Measurements from ENCODE around the gene IQSEC1.
A peak's percentile ranks its signal among the peaks of the same experiment; 100 is the strongest.

Gene IQSEC1

DNA sequence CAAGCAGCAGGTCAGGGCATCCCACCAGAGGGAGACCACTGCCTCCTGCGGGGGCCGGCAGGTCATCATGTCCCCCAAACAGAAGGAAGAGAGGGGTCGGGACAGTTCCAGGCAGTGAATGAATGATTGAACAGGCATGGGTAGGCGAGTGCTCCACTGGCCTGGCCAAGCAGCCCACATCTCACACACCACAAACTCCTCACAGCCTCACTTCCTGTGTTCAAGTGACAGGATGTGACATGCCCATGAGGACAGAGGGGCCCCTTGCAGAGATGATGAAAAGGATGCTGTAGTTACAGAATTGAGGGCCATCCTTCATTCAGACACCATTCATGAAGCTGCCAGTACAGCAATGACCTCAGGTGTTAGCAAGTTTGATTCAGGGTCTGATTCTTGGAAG, 3.7 kb downstream of the IQSEC1 start:
- DNase-seq (ENCODE audit: low read depth in 2 of 2, low spot score in 1 of 2) = peak; percentile 20 to 24

DNA sequence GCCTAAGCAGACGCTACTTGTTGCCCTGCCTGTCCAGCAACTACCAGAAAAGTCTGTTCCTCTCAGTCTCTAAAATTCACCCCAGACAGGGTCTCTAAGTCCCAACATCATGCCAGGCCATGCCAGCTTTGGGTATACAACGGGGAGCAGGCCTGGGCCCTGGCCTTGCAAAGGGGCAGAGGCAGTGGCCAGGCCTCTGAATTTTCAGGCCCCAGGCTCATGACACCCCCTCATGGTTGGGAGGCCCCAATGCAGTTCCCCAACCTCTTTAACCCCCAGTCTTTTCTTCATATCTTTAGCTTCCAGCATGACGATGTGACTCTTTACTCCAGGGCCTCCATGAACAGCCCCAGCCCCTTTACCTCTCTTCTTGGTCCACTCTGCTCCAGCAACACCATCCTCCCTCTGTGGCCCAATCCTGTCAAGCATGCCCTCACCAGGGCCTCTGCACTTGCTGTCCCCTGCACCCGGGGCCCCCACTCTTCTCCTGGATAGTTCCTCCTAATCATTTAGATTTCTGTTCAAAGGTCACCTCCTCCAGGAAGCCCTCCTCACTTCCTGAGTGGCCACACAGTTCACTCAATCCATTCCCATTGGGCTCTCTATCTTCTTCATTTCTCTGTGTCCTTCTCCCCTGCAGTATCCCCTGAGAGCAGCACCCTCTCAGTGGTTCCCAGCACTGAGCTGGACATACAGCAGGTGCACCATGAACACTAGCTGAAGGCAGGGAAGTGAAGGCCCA, 4.8 kb downstream of the IQSEC1 start:
- DNase-seq (ENCODE audit: low read depth in 2 of 2, low spot score in 1 of 2) = no peak

DNA sequence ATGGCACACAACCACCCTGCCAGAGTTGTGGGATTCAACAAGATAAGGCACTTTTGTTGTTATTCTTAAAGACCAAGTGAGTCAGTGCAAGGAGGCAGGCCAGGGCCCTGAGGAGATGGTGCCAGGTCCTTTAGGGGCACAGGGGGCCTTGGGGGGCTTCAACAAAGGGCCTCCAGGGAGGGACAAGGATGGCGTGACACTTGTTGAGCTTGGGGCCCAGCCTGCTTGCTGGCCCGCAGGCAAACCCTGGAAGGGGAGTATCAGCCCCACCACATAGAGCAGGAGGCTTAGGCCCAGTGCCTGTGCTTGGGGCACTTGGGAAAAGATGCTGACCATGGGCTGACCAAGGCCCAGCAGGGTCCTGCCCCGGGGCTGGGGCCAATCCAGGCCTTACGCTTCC, 5.5 kb downstream of the IQSEC1 start:
- no peak for DNase-seq (ENCODE audit: low read depth in 2 of 2, low spot score in 1 of 2)

DNA sequence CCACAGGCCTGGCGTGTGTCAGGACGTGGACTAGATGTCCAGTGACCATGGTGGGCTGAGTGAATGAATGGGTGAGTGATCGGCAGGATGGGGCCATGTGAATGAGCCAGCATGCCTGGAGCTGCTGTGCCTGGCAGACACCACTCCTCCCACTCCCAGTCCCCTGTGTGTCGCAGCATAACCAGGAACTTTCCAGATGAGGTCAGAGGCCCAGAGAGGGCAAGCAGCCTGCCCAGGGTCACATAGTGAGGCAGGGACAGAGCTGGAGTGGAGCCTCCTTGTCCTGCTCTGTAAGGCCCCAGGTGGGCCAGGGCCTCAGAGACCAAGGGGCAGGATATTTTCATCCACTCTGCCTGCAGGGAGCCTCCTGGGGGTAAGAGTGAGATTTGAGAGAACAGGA, 6.4 kb downstream of the IQSEC1 start:
- no peak for DNase-seq (ENCODE audit: low read depth in 2 of 2, low spot score in 1 of 2)

DNA sequence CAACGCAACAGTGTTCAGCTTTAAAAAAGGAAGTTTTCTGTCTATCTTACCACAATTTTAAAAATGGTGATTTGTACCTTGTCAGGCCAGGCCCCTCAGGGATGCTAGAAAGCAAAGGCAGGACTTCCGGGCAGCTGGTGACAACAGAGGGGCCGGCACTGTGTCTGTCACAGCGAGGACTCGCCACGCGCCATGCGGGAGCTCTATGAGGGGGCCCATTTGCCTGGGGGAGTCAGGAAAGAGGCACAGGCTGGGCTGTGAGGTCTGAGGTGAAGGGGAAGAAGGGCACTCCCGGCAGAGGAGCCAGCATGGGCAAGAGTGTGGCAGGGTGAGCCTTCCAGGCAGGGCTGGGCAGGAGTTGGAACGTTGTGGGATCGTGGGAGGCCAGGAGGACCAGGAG, 7.0 kb downstream of the IQSEC1 start:
- no peak for DNase-seq (ENCODE audit: low read depth in 2 of 2, low spot score in 1 of 2)

DNA sequence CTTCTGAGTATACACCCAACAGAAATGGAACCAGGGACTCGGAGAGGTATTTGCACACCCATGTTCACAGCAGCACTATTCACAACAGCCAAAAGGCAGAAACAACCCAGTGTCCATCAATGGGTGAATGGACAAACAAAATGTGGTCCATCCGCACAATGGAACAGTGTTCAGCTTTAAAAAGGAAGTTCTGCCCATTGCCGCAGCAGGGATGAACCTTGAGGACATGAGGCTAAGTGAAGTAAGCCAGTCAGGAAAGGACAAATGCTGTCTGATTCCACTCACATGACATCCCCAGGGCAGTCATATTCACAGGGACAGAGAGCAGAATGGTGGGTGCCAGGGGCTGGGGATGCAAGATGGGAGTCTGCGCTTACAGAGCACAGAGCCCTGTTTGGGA, 7.5 kb downstream of the IQSEC1 start:
- DNase-seq (ENCODE audit: low read depth in 2 of 2, low spot score in 1 of 2) = no peak

DNA sequence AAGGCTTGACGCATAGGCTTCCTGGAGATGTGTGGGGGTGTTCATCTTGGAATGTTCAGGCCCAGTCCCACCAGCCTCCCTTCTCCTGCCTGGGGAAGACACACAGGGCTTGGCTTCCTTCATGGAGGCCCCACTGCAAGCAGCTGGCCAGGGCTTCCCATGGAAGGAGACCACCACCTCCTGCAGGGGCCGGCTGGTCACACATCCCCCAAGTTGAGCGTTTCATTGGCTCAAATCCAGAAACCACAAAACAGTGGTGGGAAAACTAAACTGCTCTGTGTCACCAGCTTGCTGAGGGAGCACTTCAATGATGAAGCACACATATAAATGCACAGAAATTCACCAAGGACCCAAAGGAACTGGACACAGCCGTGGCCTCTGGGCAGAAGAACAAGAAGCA, 8.3 kb downstream of the IQSEC1 start:
- DNase-seq (ENCODE audit: low read depth in 2 of 2, low spot score in 1 of 2) = no peak

DNA sequence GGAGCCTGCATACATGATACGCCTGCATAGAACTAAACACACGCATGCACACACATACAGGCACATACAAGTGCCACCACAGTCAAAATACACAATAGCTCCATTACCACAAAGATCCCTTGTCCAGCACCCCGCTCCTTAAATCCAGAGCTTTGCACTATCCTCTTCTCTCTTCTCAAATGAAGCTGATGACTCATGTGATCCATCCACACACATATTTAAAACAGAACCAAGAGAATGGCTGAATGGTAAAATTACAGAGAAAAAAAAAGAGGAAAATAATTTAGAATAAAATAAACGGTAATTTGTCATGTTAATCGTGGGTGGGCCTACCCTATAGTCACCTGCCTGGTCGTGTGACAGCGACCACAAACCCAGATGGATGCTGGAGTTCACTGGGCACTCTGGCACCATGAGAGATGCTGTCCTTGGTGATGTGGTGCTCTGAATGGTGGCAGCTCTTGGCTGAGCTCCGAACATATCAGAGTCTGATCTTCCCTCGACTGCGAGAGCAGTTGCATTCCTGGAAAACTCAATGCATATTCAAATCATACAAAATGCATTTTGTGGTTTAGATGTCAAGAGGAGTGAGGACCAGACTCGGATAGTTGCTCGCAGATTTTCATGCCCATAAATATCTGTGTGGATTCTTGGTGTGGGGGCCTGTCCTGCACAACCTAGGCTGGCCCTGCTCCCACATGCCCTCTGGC, 8.9 kb downstream of the IQSEC1 start:
- no peak for DNase-seq (ENCODE audit: low read depth in 2 of 2, low spot score in 1 of 2)

DNA sequence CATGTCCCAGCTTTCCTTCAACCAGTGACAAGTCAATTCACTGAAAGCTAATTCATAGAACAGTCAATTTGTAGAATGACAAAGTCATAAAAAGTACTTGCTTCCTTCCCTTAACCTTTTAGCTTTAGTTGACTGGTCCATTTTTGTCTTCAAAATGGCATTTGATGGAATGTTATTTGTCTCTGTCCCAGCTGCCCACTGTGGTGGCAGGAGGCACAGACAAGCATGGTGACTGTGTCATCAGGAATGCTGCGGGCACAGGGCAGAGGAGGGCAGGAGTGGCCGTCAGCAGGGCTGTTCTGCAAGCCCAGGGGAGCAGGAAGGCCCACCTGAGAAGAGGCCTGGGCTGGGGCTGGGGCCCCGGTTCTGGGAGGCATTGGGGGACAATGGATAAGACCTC, 10.0 kb downstream of the IQSEC1 start:
- DNase-seq (ENCODE audit: low read depth in 2 of 2, low spot score in 1 of 2) = no peak

DNA sequence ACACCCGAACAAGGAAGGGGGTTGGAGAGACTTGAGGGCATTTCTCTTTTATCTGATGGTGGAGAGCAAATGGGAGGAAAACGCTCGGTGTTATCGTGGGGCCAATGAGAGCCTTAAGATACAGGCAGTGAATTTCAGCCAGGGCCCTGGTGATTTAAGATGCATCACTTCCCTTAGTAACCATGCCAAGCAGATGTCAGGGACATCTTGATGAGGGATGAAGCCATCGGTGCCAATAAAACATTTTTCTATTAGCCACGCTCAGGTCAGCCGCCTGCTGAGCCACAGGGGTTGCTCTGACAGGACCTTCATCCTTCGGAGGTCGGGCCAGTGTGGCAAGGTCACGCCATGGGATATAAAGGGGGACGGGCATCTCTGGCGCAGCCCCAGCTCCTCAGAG, 10.6 kb downstream of the IQSEC1 start:
- DNase-seq (ENCODE audit: low read depth in 2 of 2, low spot score in 1 of 2) = no peak

DNA sequence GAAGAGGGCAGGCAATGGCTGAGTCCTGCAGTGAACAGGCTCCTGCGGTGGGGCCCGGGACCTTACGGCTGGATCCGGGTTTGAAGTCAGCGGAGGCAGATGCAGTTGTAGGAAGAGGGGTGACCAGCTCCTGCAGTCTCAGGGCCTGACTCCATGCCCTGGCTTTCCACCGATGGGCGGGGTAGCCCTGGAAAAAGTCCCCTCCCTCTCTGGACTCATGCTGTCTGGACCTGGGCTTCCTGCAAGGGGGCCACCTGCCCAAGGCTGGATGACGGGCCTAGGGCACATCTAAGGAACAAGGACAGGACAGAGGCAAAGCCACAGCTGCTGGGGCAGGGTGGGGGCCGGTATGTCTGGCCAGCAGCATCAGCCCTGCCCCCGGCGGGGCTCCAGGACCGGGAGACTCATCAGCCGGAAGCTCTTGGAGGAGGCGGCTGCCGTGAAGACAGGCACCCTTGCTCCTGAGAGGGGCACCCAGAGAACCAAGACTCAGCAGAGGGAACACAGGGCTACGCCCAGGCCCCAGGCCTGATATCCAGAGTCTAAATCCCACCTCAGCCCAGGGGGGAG, 12.8 kb downstream of the IQSEC1 start:
- DNase-seq (ENCODE audit: low read depth in 2 of 2, low spot score in 1 of 2) = no peak

DNA sequence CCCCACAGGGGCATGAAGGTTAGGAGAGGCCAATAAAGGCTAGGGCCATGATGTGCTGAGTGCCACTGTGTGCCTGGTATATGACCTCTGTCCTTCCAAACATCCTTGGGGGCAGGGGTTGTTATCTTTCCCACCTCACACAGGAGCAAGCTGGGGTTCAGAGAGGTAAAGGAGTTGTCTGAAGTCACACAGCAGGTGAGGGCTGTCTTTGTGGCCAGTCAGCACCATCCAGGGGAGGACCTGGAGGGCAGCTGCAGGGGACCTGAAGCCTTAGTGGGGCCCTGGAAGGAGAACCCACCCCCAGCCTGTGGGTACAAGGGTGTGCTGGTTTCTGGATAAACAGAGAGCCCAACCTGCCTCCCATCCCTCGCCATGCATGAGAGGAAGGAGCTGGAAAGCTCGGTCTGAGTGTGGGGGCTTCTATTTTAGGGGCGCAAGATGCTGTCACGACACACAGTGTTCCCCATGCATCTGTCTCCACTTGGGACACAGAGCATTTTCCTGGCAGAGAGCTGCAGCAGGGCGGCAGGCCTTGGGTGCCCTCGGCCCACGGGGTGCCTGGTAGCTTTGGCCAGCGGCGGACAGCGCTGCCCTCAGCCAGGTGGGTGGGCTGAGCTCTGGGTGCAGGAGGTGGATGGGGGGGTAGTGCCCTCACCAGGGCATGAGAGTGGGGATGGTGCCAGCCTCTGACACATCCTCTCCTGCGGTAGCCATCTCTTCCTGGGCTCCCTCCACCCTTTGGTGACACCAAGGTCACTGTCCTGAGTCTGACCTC, 14.7 kb downstream of the IQSEC1 start:
- DNase-seq (ENCODE audit: low read depth in 2 of 2, low spot score in 1 of 2) = no peak

DNA sequence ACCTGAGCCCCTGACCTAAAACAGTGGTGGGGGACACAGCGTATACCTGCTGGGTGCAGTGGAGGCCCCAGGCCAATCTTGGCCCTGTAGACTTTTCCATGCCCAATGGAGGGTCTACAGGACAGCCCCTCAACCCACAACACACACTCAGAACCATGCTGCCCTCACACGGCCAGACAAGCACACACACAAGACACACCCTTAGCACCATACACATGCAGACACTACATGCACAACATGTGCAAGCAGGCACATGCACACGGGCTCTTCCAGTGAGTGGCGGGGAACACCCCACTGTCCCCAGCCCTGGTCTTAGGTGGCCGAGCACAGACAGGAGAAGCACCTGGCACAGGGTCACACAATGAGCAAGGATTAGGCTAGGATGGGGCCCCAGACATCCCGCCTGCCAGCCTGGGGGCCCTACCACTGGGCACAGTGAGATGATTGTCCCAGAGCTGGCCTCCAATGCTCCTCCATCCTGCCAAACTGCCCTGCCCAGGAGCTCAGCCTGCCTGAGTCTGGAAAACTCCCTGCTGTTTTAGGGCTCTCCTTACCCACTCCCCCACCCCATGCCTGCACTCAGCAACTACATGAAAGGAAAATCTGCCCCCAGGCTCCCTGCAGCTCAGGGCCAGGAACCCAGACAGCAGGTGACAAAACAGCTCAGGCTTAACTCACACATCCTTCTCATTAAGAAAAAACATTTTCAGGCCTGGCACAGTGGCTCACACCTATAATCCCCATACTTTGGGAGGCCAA, 15.8 kb downstream of the IQSEC1 start:
- no peak for DNase-seq (ENCODE audit: low read depth in 2 of 2, low spot score in 1 of 2)

DNA sequence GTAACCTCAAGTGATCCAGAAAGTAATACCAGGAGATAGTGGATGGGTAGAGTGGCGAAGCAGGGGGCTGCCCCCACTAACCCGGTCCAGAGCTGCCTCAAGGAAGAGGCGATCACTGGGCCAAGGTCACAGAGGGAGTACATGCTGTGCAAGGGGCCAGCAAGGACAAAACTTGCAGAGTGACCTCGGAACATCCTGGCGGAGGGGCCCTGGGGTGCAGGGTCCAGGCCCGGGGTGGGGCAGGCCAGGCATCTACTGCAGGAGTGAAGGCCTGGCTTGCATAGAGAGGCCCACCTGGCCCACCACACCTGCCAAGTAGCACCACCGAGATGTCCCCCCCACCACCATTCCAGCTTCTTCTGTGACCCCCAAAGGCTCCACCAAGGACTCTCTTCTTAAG, 17.6 kb downstream of the IQSEC1 start:
- no peak for DNase-seq (ENCODE audit: low read depth in 2 of 2, low spot score in 1 of 2)

DNA sequence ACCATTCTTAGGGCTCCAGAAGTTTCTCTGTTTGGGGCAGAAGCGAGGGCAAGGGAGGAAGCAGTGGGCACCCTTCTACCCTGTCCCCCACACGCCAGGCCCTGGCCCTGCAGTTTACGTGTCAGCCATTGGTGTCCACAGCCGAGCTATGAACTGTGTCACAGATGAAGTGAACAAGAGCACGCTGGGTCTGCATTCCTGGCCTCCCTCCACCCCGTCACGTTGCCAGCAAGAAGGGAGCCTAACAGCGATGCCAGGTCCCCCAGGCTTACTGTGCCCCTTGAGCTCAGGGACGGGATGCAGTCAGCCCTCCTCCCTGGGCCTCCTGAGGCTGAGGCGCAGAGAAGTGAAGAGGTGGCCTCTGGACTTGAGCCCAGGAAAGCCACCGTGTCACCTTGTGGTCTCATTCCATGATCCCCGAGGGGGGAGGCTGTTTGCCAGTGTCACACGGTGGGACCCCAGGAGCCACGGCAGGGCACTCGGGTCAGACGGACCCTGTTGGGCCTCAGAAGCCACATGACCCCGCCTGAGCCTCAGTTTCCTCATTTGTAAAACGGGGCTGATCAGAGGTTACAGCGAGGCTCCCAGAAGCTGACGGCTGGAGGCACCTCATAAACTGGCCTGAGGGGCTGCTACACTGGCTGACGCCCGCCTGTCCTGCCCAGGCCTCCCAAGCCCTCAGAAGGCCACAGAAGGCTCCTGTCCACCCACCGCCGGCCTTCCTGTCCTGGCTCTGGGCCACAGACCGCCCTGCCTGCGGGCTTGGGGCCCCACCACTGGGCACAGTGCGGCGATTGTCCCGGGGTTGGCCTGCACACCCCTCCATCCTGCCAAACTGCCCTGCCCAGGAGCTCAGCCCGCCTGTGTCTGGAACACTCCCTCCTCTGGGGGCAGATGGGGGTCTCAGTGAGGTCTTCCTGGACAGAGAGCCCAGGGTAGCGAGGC, 18.6 kb downstream of the IQSEC1 start:
- no peak for DNase-seq (ENCODE audit: low read depth in 2 of 2, low spot score in 1 of 2)

DNA sequence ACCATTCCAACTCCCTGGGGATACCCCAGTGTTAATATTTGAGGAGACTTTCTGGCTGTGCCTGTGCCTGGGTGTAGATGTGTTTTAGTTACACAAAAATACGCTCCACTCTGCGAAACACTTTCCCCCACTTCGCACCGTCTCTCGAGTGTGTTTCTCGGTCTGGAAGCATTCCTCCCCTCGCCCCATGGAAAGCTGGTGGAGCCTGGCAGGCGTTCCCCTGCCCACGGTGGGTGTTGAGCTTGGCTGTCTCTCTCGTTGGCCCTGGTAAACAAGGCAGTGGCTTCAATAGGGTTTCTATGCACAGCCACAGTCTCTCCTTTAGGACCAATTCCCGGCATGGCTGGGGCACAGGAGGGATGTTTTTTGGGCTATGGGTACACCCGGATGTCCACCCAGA, 19.3 kb downstream of the IQSEC1 start:
- DNase-seq (ENCODE audit: low read depth in 2 of 2, low spot score in 1 of 2) = no peak

DNA sequence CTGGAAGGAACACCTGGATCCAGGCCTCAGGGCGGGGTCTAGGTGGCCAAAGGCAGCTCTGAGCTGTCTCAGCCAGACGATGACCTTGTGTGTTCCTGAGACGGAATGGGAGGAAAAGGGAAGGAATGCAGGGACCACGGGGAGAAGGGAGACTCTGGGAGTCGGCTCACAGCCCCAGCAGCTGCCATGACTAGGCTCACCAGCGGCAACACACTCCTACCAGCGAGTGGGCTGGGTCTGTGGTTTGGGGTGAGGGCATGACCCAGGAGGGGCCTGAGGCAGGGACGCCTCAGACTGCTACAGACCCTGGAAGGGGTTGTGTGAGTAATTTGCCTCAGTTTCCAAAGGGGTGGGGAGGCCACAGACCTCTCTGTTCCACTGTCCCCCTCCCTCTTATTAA, 19.8 kb downstream of the IQSEC1 start:
- DNase-seq (ENCODE audit: low read depth in 2 of 2, low spot score in 1 of 2) = no peak

DNA sequence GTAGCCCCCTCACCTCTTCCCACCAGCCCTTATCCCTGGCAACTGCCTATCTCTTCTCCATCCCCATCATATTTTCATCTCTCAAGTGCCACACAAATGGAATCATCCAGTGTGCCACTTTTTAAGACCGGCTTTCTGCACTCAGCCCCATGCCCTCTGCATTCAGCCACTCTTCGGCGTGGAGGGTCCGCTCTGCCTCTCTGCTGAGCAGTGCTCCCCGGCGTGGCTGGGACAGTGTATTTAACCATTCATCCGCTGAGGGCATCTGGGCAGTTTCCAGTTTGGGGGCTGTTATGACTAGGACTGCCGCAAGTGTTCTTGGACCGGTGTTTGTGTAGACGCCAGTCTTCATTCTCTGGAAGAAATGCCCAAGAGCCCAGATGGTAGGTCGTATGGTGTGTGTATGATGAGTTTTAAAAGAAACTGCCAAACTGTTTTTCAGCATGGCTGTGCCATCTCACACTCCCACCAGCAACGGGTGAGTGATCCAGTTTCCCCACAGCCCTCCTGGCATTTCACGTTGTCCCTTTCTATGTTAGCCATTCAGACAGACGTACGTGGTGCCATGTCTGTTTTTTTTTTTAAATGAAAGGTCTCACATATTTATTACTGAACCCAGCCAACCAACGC, 20.9 kb downstream of the IQSEC1 start:
- no peak for DNase-seq (ENCODE audit: low read depth in 2 of 2, low spot score in 1 of 2)

DNA sequence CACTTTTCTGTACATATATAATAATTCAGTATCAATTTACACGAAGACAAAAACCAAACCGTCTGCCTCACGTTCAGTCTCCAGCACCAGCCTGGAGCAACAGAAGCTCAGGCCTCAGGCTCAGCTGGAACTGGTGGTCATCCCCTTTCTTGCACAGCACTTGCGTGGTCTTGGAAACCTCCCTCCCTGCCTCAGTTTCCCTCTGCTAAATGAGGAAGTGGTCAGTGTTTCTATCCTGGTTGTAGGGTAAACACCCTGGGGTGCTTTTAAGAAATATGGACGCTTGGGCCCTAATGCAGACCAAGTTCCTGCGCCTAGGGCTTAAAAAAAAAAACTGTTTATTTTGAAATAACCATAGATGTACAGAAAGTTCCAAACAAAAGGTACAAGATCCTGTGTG, 21.6 kb downstream of the IQSEC1 start:
- no peak for DNase-seq (ENCODE audit: low read depth in 2 of 2, low spot score in 1 of 2)

DNA sequence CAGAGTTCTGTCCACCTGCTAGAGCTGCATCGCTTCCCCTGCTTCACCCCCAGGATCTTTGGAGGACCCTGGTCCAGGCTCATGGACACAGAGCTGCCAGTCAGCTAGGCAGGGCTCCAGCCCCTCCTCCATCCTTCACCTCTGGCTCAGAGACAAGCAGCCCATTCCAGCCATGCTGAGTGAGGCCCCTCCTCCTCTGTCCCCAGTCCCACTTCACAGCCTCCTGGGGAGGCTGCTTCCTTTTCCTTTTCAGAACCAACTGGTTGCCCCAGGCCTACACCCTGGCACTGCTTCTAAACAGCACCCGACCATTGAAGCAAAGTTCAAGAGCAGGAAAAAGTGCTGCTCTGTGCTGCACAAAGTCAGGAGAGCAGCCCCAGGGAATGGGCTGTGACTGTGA, 22.2 kb downstream of the IQSEC1 start:
- no peak for DNase-seq (ENCODE audit: low read depth in 2 of 2, low spot score in 1 of 2)

All from stimulated activated CD8-positive, alpha-beta memory T cell treated with anti-CD3 and anti-CD28 coated beads, Interleukin-4, amount 100 ng/mL, for 4 hours (primary cell).